Activated CD8-positive, alpha-beta memory T cell treated with anti-CD3 and anti-CD28 coated beads for 4 hours (primary cell): ENCODE measurements around the gene TTLL3.

Experiments
- DNase-seq, 2 donors: peaks; one replicate each; pipeline ENCODE4 v3.0.0-alpha.2; 2020; ENCODE audit warnings: low read depth in 2 of 2

Gene TTLL3

GRCh38 chr3:9806688-9807589 is 3.1 kb upstream of the TTLL3 start:
- no peak for DNase-seq

- DNase-seq = no peak
These were observed 2.1 kb upstream of the TTLL3 start for GRCh38 chr3:9807981-9808344.

DNA sequence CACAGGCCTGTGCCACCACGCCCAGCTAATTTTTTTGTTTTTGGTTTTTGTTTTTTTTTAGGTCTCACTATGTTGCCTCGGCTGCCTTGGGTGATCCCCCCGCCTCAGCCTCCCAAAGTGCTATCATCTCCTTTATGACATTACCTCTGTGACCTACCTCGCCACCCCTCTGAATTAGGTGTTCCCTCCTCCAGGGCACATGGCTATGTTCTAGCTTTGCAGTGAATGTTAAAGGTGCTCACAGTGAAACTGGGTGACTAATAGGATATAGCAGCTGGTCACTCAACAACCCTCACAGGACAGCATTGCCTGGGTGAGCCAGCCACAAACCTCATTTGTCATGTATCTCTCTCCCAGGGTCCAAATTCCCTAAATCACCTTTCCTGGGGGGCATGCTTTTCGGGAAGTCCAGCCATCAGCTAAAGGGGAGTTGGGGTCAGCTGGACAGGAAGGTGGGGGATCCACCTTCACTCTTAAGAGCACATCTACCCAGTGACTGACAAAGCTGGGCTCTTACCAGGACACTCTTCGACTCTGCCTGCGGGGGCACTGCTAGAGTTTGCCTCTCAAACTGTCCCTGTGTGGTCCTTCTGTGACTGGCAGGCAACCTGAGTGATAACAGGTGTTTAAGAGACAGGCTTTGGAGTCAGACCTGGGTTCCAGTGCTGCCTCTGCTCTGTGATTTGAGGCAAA is 1.6 kb upstream of the TTLL3 start:
- peak in 1 of 2 donors; percentile 22 for DNase-seq

DNA sequence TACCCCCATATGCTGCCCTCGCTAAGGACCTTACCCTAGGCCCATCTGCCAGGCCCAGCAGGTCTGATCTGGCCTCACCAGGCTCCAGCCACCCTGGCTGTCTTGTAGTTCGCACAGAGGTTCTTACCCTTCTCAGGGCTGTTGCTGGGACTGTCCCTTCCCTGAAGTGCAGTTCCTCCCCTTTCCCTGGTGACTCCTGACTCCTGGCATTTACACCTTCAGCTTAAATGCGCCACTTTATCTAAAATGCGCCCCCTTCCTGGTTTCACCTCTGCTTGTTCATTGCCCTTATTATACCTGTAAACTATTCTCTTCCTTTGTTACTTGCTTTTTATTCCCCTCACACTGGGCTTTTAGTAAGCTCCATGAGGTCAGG is 835 bp upstream of the TTLL3 start:
- no peak for DNase-seq

- no peak for DNase-seq
These were observed 340 bp downstream of the TTLL3 start for GRCh38 chr3:9810433-9810770.

DNA sequence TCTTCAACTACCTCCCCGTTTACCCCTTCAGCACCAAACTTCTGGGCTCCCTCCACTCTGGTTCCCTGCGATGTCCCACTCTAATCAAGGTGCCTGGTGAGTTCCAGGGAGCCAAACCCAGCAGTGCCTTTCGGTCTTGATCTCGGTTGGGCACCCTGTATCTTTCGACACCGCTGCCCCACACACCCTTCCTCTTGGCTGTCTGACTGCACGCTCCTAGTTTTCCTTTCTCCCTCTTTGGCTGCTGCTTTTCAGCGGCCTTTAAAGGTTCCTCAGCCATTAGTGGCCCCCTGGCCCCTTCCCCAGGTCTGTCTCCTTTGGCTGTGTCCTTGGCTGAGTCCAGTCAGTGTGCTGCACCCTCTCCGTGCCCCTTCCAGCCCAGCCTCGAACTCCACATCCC is 784 bp downstream of the TTLL3 start:
- no peak for DNase-seq

DNA sequence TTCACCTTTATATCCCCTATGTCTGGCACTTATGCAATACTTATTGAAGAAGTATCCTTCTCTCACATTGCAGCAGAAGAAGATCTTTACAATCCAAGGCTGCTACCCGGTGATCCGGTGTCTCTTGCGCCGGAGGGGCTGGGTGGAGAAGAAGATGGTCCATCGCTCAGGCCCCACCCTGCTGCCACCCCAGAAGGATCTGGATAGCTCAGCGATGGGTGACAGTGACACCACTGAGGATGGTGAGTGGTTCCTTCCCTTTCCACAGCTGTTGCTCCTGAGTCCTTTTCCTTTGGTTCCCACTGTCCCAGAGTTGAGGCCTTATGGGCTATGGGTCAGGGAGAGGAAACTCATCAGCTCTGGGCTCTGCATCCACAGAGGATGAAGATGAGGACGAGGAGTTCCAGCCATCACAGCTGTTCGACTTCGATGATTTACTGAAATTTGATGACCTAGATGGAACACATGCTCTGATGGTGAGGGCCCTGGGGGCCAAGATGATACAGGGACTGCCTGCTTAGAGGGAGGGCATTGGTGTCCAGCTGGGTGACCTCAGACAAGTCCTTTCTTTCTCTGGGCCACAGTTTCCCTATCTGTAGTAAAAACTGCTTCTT is 2.9 kb downstream of the TTLL3 start:
- DNase-seq = no peak

DNA sequence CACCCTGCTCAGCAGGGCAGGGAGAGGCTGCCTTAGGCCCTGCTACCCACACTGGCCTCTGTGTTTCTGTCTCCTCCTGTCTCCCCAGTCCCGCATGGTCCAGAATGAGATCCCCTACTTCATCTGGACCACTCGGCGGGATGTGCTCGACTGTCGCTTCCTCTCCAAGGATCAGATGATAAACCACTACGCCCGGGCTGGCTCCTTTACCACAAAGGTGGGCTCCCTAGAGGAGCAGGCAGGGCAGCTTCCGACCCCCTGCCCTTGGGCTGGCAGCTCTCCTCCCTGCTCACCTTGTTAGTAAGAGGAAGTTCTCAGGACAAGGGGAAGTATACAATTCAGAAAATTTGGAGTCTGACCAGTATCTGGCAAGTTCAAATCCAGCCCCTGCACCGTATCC is 5.9 kb downstream of the TTLL3 start:
- DNase-seq = no peak

GRCh38 chr3:9817436-9817835 is 7.4 kb downstream of the TTLL3 start:
- DNase-seq = no peak

GRCh38 chr3:9818666-9819335 is 8.7 kb downstream of the TTLL3 start:
- no peak for DNase-seq

GRCh38 chr3:9820543-9820942 is 10.5 kb downstream of the TTLL3 start:
- no peak for DNase-seq

DNA sequence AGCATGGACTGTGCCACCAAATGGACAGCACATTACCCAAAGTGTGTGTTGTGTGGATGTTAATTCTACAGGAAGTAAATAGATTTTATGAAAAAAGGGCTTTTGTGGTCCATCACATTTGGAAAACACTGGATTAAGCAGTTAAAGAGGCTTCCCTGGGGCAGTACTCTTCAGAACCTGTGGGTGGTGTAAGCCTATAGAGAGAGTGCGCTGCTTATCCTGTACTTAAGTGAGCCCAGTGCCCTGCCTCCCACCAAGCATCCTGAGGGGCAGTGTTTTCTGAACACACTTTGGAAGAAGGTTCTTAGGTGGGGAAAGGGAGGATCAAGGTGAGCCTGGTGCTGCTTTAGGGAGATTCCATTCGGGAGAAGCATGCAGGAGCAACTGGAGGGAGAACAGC is 10.9 kb downstream of the TTLL3 start:
- DNase-seq = no peak

GRCh38 chr3:9825451-9826040 is 15.5 kb downstream of the TTLL3 start:
- DNase-seq = no peak

DNA sequence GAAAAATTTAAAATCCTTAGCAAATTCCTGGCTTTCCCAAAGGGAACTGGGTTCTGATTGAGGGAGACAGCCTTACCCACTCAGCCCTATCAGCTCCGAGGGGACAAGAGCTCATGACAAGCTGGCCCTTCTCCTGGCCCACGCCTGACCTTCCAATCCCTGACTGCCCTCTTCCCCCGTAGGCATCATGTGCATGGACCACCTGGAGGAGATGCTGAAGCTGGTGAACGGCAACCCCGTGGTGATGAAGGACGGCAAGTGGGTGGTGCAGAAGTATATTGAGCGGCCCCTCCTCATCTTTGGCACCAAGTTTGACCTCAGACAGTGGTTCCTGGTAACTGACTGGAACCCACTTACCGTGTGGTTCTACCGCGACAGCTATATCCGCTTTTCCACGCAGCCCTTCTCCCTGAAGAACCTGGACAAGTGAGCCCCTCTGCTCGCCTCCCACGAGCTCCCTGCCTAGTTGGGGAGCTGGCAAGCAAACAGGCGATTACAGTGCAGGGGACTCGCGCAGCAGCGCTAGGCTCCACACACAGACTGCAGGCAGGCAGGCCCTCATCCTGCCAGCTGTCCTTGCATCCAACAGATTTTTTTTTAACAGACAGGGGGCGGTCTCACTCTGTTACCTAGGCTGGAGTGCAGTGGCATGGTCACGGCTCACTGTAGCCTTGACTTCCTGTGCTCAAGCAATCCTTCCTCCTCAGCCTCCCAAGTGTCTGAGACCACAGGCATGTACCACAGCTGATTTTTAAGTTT is 16.9 kb downstream of the TTLL3 start:
- no peak for DNase-seq

DNA sequence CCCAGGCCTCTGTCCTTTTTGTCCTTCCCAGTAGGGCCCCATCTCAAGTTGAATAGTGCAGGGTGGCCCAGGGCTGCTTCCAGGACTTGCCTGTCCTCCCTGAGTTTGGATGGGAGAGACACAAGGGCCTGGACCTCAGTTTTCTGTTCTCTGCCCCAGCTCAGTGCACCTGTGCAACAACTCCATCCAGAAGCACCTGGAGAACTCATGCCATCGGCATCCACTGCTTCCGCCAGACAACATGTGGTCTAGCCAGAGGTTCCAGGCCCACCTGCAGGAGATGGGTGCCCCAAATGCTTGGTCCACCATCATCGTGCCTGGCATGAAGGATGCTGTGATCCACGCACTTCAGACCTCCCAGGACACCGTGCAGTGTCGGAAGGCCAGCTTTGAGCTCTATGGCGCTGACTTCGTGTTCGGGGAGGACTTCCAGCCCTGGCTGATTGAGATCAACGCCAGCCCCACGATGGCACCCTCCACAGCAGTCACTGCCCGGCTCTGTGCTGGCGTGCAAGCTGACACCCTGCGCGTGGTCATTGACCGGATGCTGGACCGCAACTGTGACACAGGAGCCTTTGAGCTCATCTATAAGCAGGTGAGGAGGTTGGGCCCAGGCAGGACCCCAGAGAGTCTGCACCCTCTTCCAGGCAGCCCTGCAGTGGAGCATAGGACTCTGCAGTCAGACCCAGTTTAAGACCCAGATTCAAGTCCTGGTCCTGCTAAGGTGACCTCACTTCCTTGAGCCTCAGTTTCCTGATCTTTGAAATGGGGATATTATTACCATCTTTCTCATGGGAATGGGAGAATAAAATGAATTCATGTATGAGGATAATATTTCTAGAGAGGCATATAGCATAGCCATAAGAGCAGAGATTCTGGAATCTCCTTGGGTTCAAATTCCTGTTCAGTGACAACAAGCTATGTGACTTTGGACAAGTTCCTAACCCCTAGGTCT is 19.0 kb downstream of the TTLL3 start:
- no peak for DNase-seq

GRCh38 chr3:9831253-9831652 is 21.2 kb downstream of the TTLL3 start:
- DNase-seq = no peak

DNA sequence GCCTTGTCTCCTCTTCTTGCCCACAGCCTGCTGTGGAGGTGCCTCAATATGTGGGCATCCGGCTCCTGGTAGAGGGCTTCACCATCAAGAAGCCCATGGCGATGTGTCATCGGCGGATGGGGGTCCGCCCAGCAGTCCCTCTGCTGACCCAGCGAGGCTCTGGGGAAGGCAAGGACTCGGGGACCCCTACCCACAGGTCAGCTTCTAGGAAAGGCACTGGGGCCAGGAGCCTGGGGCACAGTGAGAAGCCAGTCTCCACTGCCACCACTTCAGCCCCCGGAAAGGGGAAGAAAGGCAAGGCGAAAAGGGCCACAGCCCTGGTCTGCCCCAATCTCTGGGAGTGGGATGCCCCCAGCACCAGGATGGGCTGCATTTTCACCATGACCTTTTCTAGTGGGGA is 23.0 kb downstream of the TTLL3 start:
- DNase-seq = no peak

DNA sequence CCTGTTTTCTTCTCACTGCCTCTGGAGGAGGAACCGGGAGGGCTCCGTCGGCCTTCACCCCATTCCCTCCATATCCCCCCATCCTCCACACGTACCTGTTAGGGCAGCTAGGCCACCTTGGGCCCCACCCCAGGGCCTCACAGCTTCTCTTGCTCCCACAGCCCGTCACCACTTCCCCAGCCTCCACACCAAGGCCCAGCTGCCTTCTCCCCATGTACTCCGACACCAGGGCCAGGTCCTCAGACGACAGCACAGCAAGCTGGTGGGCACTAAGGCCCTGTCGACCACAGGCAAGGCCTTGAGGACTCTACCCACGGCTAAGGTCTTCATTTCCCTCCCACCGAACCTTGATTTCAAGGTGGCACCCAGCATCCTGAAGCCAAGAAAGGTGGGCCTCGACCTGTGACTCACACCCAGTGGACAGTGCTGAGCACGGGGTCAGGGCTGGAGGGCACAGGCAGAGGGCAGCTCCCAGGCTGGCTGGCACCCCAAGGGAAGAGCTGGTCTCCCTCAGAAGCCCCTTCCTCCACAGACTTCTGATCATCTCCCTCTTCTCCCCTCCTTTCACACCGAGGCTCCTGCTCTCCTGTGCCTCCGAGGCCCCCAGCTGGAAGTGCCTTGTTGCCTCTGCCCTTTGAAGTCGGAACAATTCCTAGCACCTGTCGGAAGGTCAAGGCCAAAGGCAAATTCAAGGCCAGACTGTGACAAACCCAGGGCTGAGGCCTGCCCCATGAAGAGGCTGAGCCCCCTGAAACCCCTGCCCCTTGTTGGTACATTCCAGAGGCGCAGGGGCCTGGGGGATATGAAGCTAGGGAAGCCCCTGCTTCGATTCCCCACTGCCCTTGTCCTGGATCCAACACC is 24.7 kb downstream of the TTLL3 start:
- DNase-seq = no peak
